Liver (tissue), 3 donors: ENCODE results near the gene ENTHD1.

Source experiments
- RAD21 ChIP-seq, 2 donors: IDR thresholded peaks; 2 replicates each; pipeline ENCODE4 v1.6.1; 2016; ENCODE audit warnings: antibody characterized with exemption in 2 of 2, mild to moderate bottlenecking in 2 of 2
- TF ChIP-seq, protein P1 (sequence below): fragments of 150-350 bp; IDR thresholded peaks from 2 replicates; pipeline ENCODE4 v1.5.1; 2017; ENCODE audit warnings: improper control_type of control experiment, low read depth, low read length; ENCODE audit not compliant: missing input control
- TF ChIP-seq, protein P2 (sequence below): IDR thresholded peaks from 2 replicates; pipeline ENCODE4 v1.6.1; 2016; ENCODE audit warnings: antibody characterized with exemption
- TF ChIP-seq, protein P3 (sequence below): IDR thresholded peaks from 2 replicates; pipeline ENCODE4 v1.6.1; 2016; ENCODE audit warnings: antibody characterized with exemption
- donor health status: healthy.
- donor health status: healthy.

DNA sequence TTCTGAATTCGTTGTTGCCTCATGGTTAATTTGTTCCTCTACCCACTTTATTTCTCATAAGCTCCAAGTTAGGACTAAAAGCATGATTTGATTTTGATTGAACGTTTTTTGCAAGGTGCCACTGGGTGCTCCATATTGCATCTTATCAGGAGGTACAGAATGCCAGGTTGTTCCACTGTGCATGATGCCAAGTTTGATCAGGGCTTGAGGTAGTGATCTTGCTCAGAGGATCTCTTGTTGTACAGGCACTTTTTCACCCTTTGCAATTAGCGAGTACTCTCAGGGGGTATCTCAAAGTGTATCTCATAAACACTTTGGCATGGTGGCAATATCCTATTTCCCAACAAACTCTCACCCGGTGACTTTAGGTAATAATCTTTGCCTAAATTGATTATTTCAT, 11.3 kb upstream of the ENTHD1 start:
- TF ChIP-seq, protein P1, sequence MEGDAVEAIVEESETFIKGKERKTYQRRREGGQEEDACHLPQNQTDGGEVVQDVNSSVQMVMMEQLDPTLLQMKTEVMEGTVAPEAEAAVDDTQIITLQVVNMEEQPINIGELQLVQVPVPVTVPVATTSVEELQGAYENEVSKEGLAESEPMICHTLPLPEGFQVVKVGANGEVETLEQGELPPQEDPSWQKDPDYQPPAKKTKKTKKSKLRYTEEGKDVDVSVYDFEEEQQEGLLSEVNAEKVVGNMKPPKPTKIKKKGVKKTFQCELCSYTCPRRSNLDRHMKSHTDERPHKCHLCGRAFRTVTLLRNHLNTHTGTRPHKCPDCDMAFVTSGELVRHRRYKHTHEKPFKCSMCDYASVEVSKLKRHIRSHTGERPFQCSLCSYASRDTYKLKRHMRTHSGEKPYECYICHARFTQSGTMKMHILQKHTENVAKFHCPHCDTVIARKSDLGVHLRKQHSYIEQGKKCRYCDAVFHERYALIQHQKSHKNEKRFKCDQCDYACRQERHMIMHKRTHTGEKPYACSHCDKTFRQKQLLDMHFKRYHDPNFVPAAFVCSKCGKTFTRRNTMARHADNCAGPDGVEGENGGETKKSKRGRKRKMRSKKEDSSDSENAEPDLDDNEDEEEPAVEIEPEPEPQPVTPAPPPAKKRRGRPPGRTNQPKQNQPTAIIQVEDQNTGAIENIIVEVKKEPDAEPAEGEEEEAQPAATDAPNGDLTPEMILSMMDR: no peak
- no peak for TF ChIP-seq RAD21 (IDR thresholded peaks at IDR 0.05)
- TF ChIP-seq, protein P2, sequence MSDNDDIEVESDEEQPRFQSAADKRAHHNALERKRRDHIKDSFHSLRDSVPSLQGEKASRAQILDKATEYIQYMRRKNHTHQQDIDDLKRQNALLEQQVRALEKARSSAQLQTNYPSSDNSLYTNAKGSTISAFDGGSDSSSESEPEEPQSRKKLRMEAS: no peak
- TF ChIP-seq, protein P3, sequence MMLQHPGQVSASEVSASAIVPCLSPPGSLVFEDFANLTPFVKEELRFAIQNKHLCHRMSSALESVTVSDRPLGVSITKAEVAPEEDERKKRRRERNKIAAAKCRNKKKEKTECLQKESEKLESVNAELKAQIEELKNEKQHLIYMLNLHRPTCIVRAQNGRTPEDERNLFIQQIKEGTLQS: no peak
